ENCODE results near the gene PLXNA1.
A peak's percentile ranks its signal among the peaks of the same experiment; 100 is the strongest.

The PLXNA1 gene

GRCh38 chr3:127013758-127014535 lies 31.0 kb downstream of the PLXNA1 start:
- TF ChIP-seq REST (IDR thresholded peaks at IDR 0.05; ENCODE audit: insufficient replicate concordance, low read depth) (no peak), GABPA (IDR thresholded peaks at IDR 0.05; ENCODE audit: low read depth) (no peak), POLR2AphosphoS5 (IDR thresholded peaks at IDR 0.05; ENCODE audit: low read depth) (no peak), CTCF (IDR thresholded peaks at IDR 0.05; ENCODE audit: insufficient read depth, low read length) (no peak), SPI1 (IDR thresholded peaks at IDR 0.05; ENCODE audit: borderline replicate concordance, low read depth) (no peak)
- DNase-seq (ENCODE audit: low read depth in 1 of 2, low spot score in 1 of 2), result peak in 1 of 2 experiments; percentile 52

GRCh38 chr3:127014536-127015281 lies 31.8 kb downstream of the PLXNA1 start:
- DNase-seq (ENCODE audit: low read depth in 1 of 2, low spot score in 1 of 2), result no peak
- H3K27ac ChIP-seq (replicated peaks), result no peak overlapping the region
- H3K4me3 ChIP-seq (replicated peaks; ENCODE audit: insufficient read depth, low read length), result no peak overlapping the region
- TF ChIP-seq SPI1 (IDR thresholded peaks at IDR 0.05; ENCODE audit: borderline replicate concordance, low read depth) (no peak), GABPA (IDR thresholded peaks at IDR 0.05; ENCODE audit: low read depth) (no peak), POLR2AphosphoS5 (IDR thresholded peaks at IDR 0.05; ENCODE audit: low read depth) (no peak)
- no peaks in the 10 kb centered on the region for H3K27me3 ChIP-seq (ENCODE audit: insufficient read depth, poor library complexity, severe bottlenecking)

More at GRCh38 chr3:127013758-127014535, 31.0 kb downstream of the PLXNA1 start:
- Histone ChIP-seq H3K27me3 (ENCODE audit: insufficient read depth, poor library complexity, severe bottlenecking) (no peaks in the 10 kb centered on the region), H3K4me3 (replicated peaks; ENCODE audit: insufficient read depth, low read length) (no peak overlapping the region), H3K27ac (replicated peaks) (no peak overlapping the region)

GRCh38 chr3:127015282-127016042 lies 32.5 kb downstream of the PLXNA1 start:
- no peak for TF ChIP-seq REST (IDR thresholded peaks at IDR 0.05; ENCODE audit: insufficient replicate concordance, low read depth)
- TF ChIP-seq POLR2AphosphoS5 (IDR thresholded peaks at IDR 0.05; ENCODE audit: low read depth), result no peak
- no peak for TF ChIP-seq CTCF (IDR thresholded peaks at IDR 0.05; ENCODE audit: insufficient read depth, low read length)
- no peak for TF ChIP-seq SPI1 (IDR thresholded peaks at IDR 0.05; ENCODE audit: borderline replicate concordance, low read depth)
- no peak for TF ChIP-seq GABPA (IDR thresholded peaks at IDR 0.05; ENCODE audit: low read depth)
- no peak for DNase-seq (ENCODE audit: low read depth in 1 of 2, low spot score in 1 of 2)
- H3K4me3 ChIP-seq (replicated peaks; ENCODE audit: insufficient read depth, low read length), result no peak overlapping the region
- H3K27me3 ChIP-seq (ENCODE audit: insufficient read depth, poor library complexity, severe bottlenecking), result no peaks in the 10 kb centered on the region
- no peak overlapping the region for H3K27ac ChIP-seq (replicated peaks)

- no peak overlapping the region for H3K4me3 ChIP-seq (replicated peaks; ENCODE audit: insufficient read depth, low read length)
- H3K27me3 ChIP-seq (ENCODE audit: insufficient read depth, poor library complexity, severe bottlenecking), result no peaks in the 10 kb centered on the region
- DNase-seq (ENCODE audit: low read depth in 1 of 2, low spot score in 1 of 2), result no peak
- TF ChIP-seq GABPA (IDR thresholded peaks at IDR 0.05; ENCODE audit: low read depth) (no peak), REST (IDR thresholded peaks at IDR 0.05; ENCODE audit: insufficient replicate concordance, low read depth) (no peak), SPI1 (IDR thresholded peaks at IDR 0.05; ENCODE audit: borderline replicate concordance, low read depth) (no peak), CTCF (IDR thresholded peaks at IDR 0.05; ENCODE audit: insufficient read depth, low read length) (no peak), POLR2AphosphoS5 (IDR thresholded peaks at IDR 0.05; ENCODE audit: low read depth) (no peak)
- H3K27ac ChIP-seq (replicated peaks), result no peak overlapping the region
Measured at GRCh38 chr3:127016043-127016343, 33.1 kb downstream of the PLXNA1 start.

All from HL-60 (cell line).